Stimulated activated CD4-positive, alpha-beta T cell treated with anti-CD3 and anti-CD28 coated beads, Interleukin-4, amount 100 ng/mL, for 1 hour (primary cell): ENCODE results near the gene NRXN3.

Experiments used
- DNase-seq: peaks from one replicate; pipeline ENCODE4 v3.0.0-alpha.2; 2020

NRXN3 gene

DNA sequence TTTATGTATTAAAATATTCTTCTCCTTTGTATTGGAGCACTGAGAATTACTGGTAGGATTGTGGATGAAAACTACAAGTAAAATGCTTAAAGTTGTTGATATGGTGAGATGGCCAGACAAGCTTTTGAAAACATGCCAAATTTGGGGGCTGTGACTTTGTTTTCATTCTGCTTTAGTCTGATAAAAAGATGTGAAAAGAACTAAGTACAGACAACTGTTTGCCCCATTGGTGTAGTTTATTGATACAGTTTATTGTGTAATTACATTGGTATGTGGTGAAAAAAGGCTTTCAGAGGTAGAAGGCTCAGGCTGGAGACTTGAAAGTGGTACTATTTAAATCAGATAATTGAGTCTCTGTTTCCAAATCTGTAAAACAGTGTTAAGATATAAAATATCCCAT, 1294.3 kb downstream of the NRXN3 start:
- no peak for DNase-seq

DNA sequence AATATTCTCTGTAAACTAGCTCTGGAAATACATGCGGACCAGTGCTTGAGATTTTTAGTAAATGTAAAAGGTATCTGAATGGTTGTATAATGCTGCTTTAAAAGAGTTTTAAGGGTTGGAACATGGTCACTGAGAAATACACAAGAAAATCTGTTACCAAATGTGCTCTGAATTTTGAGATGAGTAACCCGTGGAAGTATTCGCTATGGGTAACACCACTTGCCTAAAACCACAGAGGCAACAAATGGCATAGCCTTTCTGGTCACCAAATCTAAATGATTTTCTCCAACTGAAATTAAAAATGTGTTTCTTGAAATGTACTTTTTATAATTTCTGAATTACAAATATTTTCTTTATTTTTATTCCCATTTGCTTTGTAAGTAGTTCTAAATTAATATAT, 1295.5 kb downstream of the NRXN3 start:
- DNase-seq = no peak

DNA sequence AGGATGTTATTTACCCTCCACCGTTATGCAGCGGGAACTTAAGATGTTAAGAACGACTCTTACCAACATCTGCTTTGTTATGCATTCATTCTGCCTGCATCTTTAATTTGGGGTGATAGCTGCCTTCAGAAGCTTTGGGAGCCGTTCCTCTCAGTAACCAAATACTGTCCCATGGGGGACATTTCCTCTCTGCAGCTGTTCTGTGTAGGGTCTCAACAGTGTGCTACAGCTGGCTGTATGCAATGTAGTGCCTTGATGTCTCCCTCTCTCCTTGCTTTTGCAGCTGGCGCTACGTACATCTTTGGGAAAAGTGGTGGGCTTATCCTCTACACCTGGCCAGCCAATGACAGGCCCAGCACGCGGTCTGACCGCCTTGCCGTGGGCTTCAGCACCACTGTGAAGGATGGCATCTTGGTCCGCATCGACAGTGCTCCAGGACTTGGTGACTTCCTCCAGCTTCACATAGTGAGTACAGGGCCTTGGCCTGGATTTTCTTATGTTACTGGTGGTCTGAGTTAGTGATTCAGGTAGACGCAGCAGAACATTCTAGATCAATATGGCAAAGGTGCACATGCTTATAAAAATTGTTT, 1296.9 kb downstream of the NRXN3 start:
- DNase-seq = no peak

DNA sequence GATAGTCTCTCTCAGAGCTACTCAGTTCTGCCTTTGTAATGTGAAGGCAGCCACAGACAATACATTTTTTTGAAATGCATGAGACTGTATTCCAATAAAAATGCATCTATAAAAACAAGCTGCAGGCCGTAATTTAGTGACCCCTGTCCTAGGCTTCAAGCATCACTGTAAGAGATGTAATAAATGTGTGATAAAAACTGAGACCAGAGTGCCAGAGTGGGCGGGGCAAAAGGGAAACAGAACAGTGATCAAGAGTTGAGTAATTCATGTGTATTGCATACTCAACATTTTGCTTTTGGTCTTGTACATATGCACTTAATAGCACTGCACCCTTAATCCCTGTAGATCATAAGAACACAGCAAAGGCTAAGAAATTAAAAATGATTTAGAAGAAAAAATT, 1297.7 kb downstream of the NRXN3 start:
- DNase-seq = no peak

DNA sequence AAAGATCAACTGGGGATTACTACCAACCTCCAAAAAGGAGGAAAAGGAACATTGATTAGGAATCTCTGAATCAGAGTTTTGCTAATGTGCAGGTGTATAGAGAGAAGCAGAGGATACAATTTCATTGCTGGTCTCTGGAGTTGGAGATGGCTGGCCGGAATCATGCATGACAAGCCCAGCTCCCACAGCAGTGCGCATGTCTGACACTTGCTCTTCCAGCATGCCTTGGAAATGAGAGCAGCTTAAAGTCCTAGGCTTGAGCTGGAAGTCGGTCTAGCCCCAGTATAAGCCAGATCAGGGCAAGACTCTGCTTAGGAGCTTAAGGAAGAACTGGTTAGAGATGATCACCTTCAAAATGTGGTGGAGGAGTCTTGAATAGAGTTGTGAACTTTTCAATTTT, 1298.3 kb downstream of the NRXN3 start:
- no peak for DNase-seq

DNA sequence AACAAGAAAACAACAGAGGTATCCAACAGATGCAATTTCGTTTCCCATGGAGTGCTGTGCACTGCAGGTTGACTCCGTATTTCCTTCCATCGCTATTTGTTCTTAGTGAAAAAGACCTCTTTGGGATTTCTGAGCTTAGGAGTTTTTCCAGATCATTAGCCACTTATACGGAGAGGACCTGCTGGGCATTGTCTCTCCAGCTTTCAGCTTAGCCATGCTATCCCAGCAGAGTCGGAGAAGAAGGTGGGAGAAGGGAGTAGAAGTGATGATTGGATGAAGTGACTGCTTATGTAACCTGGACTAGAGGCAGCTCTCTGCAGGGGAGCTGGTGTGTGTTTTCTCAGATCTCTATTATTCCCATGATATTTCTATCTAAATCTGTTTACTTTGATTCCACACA, 1303.5 kb downstream of the NRXN3 start:
- no peak for DNase-seq

DNA sequence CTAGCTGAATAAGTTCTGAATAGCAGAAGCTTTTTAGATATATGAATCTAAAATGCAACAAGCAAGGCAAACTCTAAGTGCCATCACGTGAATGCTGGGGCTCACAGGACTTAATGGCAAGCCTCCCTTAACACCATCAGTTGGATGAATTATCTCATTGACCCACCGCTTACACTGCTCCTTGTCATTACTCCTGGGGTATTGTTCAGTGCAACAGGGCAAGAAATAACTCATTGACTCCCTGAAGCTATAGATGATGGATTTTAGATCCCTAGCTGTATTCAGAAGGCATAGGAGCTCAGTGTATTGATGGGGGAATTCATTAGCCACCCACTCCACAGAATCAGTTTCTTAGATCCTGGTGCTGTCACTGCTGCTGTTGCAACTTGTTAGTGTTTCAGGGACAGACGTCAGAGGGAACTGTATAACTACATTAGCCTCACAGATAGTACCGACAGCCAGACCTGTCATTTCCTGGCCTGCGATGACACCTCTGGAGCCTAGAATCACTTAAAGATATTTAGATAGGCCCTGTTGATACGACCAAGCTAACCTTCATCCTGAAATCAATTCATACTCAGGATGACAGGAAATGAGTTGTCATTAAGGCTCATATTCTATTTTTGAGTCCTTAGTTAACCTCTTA, 1305.8 kb downstream of the NRXN3 start:
- DNase-seq = no peak

DNA sequence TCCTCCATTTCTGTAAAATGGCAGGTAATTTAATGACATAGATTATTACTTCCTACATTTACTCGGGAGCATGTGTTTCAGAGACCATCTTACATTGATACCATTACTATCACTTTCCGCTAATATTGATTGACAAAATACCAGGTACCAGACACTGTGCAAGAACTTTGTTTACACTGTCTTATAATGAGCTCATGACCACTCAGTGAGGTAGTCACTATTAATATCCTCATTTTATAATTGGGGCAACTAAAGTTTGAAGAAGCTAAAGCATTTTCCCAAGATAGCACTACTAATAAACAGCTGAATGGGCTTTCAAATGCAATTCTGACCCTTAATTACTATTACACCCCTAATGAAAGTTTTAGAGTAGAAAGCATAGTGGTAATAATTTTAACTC, 1306.4 kb downstream of the NRXN3 start:
- DNase-seq = no peak

DNA sequence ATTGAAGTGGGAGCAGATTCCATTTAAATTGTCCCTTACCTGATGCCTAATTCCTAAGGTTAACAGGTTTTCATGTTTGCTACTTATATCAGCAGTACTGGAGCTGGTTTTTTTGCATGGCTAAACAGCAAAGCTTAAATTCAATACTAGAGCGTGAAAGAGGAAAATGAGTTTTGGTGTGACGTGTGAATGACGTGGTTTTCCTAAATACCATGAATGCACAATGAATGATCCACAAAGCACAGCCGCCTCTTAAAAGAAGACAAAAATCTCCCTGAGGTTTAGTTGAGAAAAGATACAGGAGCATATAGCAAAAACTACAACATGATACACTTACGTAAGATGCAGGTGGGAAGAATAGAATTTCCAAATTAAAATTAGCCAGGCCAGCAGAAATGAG, 1310.0 kb downstream of the NRXN3 start:
- DNase-seq = no peak

DNA sequence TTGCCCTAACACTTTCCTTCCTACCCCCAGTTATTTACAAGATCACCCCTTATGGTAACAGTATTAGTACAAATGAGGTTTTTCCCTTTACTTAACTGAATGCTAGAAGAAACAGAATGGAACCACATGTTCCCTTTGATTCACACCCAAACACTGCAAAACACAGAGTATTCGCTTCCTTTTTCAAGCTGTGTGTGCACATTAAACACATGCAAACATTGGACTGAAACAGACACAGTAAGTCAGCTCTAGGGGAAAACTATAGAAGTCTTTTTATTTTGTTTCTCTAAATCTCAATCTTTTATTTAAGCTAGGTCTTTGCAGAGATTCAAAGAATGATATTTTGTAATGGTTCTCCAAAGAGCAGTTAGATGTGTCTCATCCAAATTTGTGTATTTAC, 1312.7 kb downstream of the NRXN3 start:
- no peak for DNase-seq

DNA sequence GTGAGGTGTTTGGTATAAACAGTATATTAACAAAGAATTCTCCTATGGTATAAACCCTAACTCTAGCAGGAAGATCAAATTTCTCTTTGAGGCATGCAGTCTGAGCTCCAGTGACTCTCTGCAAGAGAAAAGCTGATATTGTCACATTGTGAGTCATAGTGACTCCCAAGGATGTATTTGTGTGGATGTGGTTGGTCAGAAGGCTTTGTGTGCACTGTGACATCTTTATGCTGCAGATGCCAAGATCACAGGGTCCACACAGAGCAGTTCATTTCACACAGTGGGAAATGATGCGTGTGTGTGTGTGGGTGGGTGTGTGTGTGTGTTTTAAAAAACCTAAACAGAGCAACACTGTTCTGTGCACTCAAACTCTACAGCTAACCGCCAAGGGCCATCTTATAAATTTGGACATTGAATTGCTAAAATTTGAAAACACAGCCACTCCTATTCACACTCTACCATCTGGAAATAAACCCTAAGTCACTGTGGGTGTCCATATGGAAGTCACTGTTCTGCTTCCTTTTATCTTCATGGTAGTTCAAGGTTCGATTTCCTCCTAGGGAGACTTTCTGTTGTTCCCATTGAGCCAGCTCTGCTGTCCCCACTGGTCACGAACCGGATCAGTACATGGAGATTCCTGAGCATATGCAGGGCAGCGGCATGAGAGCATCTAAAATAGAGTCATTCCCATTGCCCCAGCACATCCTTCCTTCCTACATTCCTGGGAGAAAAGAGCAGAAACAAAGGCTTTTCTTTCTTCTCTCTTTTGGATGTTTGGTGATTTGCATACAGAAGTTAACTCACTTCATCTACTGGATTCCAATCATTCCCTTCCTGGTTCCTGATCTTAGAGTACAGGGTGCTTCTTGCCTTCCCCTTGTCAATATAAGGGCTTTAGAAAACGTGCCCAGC, 1313.6 kb downstream of the NRXN3 start:
- DNase-seq = no peak

DNA sequence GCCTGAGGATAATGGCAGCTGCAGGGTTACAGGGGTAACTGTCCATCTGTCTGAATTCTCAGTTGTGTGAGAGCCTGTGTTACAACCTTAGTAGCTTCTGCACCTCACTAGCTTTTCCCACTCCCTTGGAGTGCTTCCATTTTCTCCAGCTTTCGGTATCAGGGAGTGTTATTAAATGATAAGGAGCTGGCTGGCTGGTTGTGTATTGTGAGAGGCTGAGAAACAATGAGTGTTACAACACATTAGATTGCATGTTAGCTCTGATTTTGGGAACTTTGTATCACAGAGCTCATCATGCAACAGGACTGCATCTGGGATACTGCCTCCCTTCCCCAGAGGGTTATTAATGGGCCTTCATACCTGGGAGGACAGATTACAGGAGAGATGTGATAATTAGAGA, 1317.5 kb downstream of the NRXN3 start:
- DNase-seq = no peak

DNA sequence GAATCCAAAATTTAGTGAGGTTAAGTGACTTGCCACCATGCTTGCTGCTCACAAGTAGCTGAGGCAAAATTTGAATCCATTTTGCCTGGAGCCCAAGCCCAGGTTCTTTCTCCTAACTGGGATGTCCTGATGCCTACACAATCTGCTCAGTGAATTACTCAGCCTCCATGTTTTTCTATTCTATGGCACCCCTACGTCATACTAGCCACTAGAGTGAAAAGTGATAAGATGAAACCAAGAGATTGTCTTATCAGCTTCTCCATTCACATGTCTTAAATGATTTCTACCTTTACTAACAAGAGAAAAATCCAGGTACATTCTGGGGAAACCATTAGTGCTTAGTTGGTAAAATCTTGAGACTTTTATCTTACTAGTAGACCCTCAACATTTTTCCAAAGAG, 1321.0 kb downstream of the NRXN3 start:
- DNase-seq = no peak

DNA sequence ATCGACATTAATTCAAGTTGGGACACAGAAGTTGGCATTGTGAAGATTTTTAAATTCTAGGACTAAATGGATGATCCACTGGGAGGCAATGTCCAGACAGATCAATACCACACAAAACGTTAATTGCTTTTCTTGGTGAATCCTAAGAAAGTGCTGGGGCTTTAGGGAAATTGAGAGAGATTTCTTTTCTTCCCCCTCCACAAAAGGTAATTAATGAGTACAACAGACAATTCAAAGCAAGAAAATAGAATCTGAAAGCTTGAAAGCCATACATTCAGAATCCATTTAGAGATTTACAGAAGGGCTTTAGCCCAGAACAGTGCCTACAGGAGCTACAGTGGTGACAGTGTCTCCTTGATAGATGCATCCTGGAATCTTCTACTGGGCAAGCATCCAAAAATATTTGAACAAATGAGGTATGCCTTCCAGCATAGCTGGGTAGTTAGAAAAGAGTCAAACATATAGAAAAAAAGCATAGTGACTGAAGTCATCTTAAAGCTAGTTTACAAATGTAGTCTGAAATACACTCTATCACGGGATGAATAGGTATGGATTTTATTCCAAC, 1323.0 kb downstream of the NRXN3 start:
- no peak for DNase-seq

DNA sequence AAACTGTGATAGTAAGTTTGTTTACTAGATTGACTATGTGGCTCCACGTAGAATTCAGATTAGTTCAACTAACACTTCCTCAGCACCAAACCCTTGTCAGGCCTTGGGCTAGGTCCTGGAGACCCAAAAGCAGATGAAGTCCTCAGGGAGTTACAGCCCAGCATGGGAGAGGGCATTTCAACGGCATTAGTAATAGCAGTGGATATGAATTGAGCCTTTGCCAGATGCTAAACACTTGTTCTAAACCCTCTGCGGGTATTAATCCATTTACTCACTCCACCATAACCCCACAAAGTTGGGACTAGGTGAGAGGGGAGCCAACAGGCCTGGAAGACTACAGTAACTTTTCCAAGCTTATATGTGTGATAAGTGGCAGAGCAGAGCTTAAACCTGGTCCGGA, 1326.5 kb downstream of the NRXN3 start:
- DNase-seq = no peak

DNA sequence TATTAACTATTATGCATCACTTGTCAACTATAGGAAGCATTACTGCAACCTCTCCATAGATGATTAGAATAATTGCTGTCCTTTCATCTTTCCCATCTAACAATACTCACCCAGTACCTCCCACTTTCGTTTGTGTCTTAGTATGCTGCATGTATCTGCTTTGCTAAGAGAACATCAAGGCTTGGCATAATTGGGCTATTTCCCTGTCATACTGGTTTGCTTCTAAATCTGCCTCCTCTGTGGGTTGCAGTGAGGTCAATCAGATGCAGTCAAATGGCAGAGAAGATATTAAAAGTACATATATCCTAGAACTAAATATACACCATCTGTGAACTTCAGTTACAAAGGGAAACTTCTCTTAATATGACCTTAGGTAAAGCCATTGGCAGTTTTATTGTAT, 1330.3 kb downstream of the NRXN3 start:
- DNase-seq = no peak

DNA sequence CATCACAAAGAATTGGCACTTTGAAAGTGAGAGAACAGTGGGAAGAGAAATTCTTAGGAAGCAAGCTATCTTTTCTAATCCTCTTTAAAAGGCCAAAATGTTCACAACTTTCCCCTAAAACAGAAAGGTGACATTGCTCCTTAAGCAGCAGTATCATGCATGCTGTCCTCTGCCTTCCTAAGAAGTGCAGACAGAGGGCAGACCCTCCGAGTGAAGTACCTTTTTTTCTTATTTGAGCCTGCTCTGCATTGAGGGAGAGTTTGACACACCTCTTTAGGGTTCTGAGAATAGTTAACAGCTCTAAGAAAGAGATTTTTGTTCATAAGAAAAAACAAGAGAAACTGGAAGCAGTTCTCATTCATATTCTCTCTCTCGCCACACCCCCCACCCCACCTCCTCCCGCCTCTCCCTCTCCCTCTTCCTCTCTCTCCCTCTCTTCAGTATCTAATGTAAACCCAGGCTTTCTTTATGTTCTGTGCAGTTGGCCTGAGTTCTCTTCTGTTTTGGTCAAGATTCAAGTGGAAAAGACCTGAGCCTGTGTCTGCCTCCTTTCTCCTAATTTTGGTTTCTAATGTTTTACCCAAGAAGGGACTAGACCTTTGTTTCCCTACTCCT, 1332.1 kb downstream of the NRXN3 start:
- no peak for DNase-seq

DNA sequence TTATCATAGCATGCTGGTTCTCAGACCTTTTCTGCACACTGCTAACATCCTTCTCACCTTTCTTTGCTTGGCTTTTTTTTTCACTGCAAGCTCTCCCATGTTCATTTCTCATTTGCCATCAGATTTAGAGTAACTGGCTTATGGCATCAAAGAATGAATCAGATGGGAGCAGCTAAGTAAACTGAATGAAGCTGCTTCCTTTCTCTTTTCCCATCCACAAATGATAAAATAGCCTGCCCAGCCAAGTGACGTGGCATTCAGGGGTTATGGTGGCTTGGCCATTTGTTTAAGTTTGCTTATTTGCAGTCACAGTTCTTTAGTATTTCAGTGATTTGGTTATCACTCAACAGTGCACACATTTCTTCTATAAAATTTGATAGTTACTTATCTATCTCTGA, 1332.6 kb downstream of the NRXN3 start:
- no peak for DNase-seq

DNA sequence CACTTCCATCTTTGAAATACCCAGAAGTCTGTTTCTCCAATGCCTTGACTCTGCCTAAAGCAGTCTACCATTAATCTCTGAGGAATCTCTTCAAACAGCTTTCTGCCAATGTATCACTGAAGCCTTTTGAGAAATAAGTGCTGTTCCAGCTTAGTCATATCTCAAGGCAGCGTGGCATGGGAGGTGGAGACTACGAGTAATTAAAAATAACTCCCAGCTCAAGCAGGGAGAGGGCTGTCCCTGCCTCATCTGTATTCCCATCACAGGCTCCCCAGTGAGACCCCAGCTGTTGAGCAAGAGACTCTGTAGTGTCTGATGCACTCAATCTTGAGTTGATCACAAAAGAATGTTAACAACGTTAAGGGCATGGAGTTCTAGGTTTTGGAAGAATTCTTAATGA, 1340.5 kb downstream of the NRXN3 start:
- no peak for DNase-seq

DNA sequence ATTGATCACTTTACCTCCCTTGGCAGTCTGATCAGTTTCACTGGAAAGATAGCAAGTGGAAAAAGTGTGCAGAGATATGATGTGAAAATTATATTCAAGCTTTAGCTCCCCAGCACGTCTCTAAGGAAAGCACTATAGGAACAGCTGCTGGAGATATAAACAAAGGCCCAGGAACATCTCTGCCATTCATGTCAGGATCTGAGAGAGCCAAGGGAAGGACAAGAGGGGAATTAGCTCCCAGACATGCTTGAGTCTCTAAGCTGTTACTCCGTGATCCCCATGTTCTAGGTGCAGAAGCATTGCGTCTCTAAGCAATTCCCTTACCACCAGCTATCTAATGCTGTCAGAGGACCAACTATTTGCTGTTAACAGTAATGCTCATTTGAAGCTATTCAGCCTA, 1341.0 kb downstream of the NRXN3 start:
- no peak for DNase-seq

DNA sequence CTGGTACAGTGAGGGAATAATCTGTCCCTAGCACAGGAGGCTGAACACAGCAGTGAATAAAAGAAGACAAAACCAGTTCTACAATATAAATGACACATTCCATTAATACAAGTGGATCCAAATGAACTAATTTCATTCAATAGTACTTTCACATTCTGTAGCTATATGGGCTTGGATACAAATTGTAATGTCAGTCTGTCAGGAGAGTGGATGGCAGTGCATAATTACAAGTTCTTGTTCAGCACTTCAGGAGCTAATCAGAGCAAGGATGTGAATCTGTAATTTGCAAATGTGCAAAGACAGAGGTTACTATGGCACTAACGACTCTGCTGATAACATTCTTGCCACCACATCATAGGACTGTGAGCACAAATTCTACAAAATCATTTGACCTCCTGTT, 1343.3 kb downstream of the NRXN3 start:
- DNase-seq = no peak

DNA sequence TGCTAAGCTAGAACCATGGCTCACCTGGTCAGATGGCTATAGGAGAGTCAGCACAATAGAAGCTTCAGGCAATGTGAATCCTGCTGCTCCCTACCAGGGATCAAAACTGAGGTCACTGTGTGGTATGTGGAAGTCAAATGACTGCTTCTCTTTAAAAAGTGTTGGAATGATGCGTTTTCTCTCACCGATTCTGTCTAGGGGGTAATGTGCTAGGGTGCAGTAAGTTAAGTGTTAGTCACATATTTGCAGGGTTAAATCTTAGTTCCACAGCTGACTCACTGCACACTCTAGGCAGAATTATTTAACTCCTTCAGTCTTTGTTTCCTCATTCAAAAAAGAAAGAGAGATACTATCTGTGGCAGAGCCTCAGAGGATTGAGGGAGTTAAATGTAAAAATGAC, 1344.5 kb downstream of the NRXN3 start:
- no peak for DNase-seq

DNA sequence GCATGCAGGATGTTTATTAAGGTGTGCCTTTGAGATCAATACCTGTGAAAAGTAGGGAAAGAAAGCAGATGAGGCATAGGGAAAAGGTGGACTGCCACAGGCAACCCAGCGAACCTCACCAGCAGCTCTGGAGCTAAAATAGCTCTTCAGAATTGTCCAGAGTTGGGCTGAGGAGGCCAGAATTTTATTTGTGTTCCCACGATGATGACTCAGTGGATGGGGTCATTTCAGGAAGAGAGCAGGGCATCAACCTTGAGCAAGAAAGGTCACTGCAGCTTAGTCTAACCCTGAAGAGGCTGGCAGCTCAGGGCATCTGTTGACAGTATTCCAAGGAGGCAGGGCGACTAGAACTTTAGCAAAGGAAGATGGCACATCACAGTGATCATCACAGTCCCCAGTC, 1345.0 kb downstream of the NRXN3 start:
- no peak for DNase-seq

DNA sequence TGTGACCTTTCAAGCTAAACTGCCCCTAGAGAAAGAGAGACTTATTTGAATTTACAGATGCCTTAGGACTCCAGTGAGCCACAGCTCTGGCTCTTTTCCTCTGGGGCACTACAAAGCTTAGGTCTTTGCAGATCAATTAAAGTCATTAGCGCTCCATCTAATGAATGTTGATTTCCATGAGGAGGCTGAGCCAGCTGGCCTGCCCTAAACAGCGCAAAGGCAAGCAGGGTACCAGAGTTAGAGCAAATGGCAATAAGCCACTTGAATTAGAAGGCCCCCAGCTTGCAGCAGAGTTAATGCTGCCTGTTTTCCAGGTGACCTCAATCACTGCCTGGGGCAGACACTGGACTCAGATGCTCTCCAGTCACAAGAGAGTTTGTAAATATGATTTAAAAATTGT, 1345.8 kb downstream of the NRXN3 start:
- DNase-seq = no peak
